Sigmoid colon (tissue), 3 donors: ENCODE data around the gene PPP1R12B.
A peak's percentile ranks its signal among the peaks of the same experiment; 100 is the strongest.
"Not testable (repeated sequence)": the region's sequence is repeated elsewhere in the genome, so short reads cannot be mapped to it uniquely, and the experiment has no call there.

Source experiments
- CTCF ChIP-seq, 4 experiments: fragments of 450-650 bp in 3 of 4; fragments of 200-600 bp in 1 of 4; IDR thresholded peaks; one replicate each; pipeline ENCODE4 v1.5.1; 2016 to 2019; ENCODE audit warnings: antibody characterized with exemption in 4 of 4, mild to moderate bottlenecking in 3 of 4, moderate library complexity in 2 of 4
- POLR2A ChIP-seq, 2 donors: fragments of 450-650 bp; IDR thresholded peaks; one replicate each; pipeline ENCODE4 v1.6.1; 2016; ENCODE audit warnings: antibody characterized with exemption in 2 of 2, mild to moderate bottlenecking in 2 of 2, moderate library complexity in 2 of 2

GRCh38 chr1:202540858-202541257 is 192.4 kb downstream of the PPP1R12B start:
- TF ChIP-seq POLR2A (IDR thresholded peaks at IDR 0.05): peak in 1 of 2 donors; percentile 34
- not testable (repeated sequence) for TF ChIP-seq CTCF (IDR thresholded peaks at IDR 0.05)
